IMR-90 (cell line): ENCODE measurements around the gene BRIP1. TPM values are rescaled to one million over a fixed set of nuclear protein-coding genes. Genes with fewer than 3 reads are reported as not detected.

Experiments
- ATAC-seq: fragments of 200-7000 bp; cut with Tn5 transposase; 2 replicates; pipeline ENCODE4 v1.9.1; 2020; ENCODE audit warnings: low read depth, mild to moderate bottlenecking, moderate library complexity
- BruUV-seq: library from RNA; stranded (reverse); fragments of 400-500 nt; replicated peaks from 2 replicates; lab custom pipeline; 2021; lab: Mats Ljungman, UMichigan
- CTCF ChIA-PET: fragments of 300-600 bp; formaldehyde crosslinking; extraction: SDS; loops from one replicate; lab custom pipeline; 2021; ENCODE audit warnings: antibody characterized with exemption; lab: Yijun Ruan, JAX
- POLR2A ChIA-PET: fragments of 300-600 bp; sonication (Branson Sonifier 250); formaldehyde crosslinking; loops from one replicate; lab custom pipeline; 2022; ENCODE audit warnings: antibody characterized with exemption; ENCODE audit not compliant: unreplicated experiment; lab: Charles Lee
- DNase-seq: peaks from one replicate; pipeline ENCODE4 v3.0.0; 2013
- H2AFZ ChIP-seq: replicated peaks from 2 replicates; pipeline ENCODE3; 2013; ENCODE audit warnings: low read length, mild to moderate bottlenecking; ENCODE audit not compliant: poor library complexity
- H2AK5ac ChIP-seq: 2 replicates; pipeline ENCODE4 v1.6.1; 2013; ENCODE audit warnings: low read depth, low read length, inconsistent platforms
- H2AK9ac ChIP-seq: replicated peaks from 2 replicates; pipeline ENCODE3; 2013; ENCODE audit warnings: mild to moderate bottlenecking, low read depth, low read length, moderate library complexity; ENCODE audit not compliant: poor library complexity
- H2BK120ac ChIP-seq: 2 replicates; pipeline ENCODE4 v1.6.1; 2013; ENCODE audit warnings: low read depth, low read length, inconsistent platforms
- H2BK15ac ChIP-seq: 3 replicates; pipeline ENCODE4 v1.6.1; 2013; ENCODE audit warnings: low read depth, low read length, inconsistent platforms
- H2BK20ac ChIP-seq: 2 replicates; pipeline ENCODE4 v1.6.1; 2013; ENCODE audit warnings: low read depth, mild to moderate bottlenecking, inconsistent platforms, low read length, moderate library complexity
- H2BK5ac ChIP-seq: 2 replicates; pipeline ENCODE4 v1.6.1; 2013; ENCODE audit warnings: mild to moderate bottlenecking, low read depth, low read length, inconsistent platforms; ENCODE audit not compliant: poor library complexity, severe bottlenecking
- H3K14ac ChIP-seq: replicated peaks from 2 replicates; pipeline ENCODE4 v1.6.1; 2013; ENCODE audit warnings: low read depth, low read length, inconsistent platforms
- H3K18ac ChIP-seq: 2 replicates; pipeline ENCODE4 v1.6.1; 2013; ENCODE audit warnings: low read depth, low read length, control low read depth
- H3K23ac ChIP-seq: 2 replicates; pipeline ENCODE4 v1.6.1; 2013; ENCODE audit warnings: low read depth, low read length, inconsistent platforms
- H3K27ac ChIP-seq: 2 replicates; pipeline ENCODE4 v1.5.1; 2013; ENCODE audit warnings: mild to moderate bottlenecking, control low read depth, low read length; ENCODE audit not compliant: insufficient read depth
- H3K27me3 ChIP-seq: 2 replicates; pipeline ENCODE4 v1.6.1; 2013; ENCODE audit warnings: low read length; ENCODE audit not compliant: control insufficient read depth, insufficient read depth
- H3K36me3 ChIP-seq: 2 replicates; pipeline ENCODE4 v1.6.1; 2013; ENCODE audit warnings: low read length, mixed read lengths; ENCODE audit not compliant: control insufficient read depth, insufficient read depth
- H3K4ac ChIP-seq: 2 replicates; pipeline ENCODE4 v1.6.1; 2013; ENCODE audit warnings: low read depth, low read length, inconsistent platforms
- H3K4me1 ChIP-seq: 2 replicates; pipeline ENCODE4 v1.6.1; 2013; ENCODE audit warnings: low read length, mixed read lengths; ENCODE audit not compliant: control insufficient read depth, insufficient read depth
- H3K4me2 ChIP-seq: 2 replicates; pipeline ENCODE4 v1.6.1; 2013; ENCODE audit warnings: low read depth, mild to moderate bottlenecking, control low read depth, low read length, moderate library complexity
- H3K4me3 ChIP-seq: 2 replicates; pipeline ENCODE4 v1.5.1; 2013; ENCODE audit warnings: low read depth, mild to moderate bottlenecking, control low read depth, low read length, moderate library complexity; ENCODE audit not compliant: insufficient read depth
- H3K56ac ChIP-seq: 2 replicates; pipeline ENCODE4 v1.6.1; 2013; ENCODE audit warnings: low read length, inconsistent platforms; ENCODE audit not compliant: insufficient read depth; ENCODE audit errors: extremely low read depth
- H3K79me1 ChIP-seq, 2 experiments: 2 replicates each; pipeline ENCODE4 v1.6.1; 2013; ENCODE audit warnings: low read length in 2 of 2, inconsistent platforms in 1 of 2, low read depth in 1 of 2
- H3K9ac ChIP-seq: 2 replicates; pipeline ENCODE4 v1.6.1; 2013; ENCODE audit warnings: low read depth, low read length, control low read depth
- H3K9me1 ChIP-seq: 2 replicates; pipeline ENCODE4 v1.6.1; 2013; ENCODE audit warnings: low read length, inconsistent platforms; ENCODE audit not compliant: insufficient read depth
- H3K9me3 ChIP-seq: 2 replicates; pipeline ENCODE4 v1.6.1; 2013; ENCODE audit warnings: low read length; ENCODE audit not compliant: control insufficient read depth, insufficient read depth
- H4K20me1 ChIP-seq: 2 replicates; pipeline ENCODE4 v1.6.1; 2013; ENCODE audit warnings: low read length, inconsistent platforms; ENCODE audit not compliant: insufficient read depth
- H4K5ac ChIP-seq: 2 replicates; pipeline ENCODE4 v1.6.1; 2013; ENCODE audit warnings: mild to moderate bottlenecking, low read depth, low read length, control low read depth
- H4K8ac ChIP-seq, 2 experiments: 2 replicates each; pipeline ENCODE4 v1.6.1; 2013; ENCODE audit warnings: low read depth in 2 of 2, low read length in 2 of 2, control low read depth in 1 of 2, inconsistent platforms in 1 of 2
- H4K91ac ChIP-seq: 2 replicates; pipeline ENCODE4 v1.6.1; 2013; ENCODE audit warnings: low read depth, low read length, inconsistent platforms; ENCODE audit not compliant: insufficient read depth
- BHLHE40 ChIP-seq: fragments of 150-350 bp; IDR thresholded peaks from 2 replicates; pipeline ENCODE4 v1.6.1; 2016; ENCODE audit warnings: mild to moderate bottlenecking, low read depth, low read length
- CEBPB ChIP-seq: IDR thresholded peaks from 2 replicates; pipeline ENCODE4 v1.6.1; 2012; ENCODE audit warnings: low read depth, low read length, improper control_type of control experiment
- CHD1 ChIP-seq: IDR thresholded peaks from 2 replicates; pipeline ENCODE4 v1.6.1; 2012; ENCODE audit warnings: low read depth, low read length, improper control_type of control experiment
- CTCF ChIP-seq: conservative IDR thresholded peaks from 2 replicates; pipeline ENCODE4 v1.5.1; 2012; ENCODE audit warnings: mild to moderate bottlenecking, low read depth, low read length, improper control_type of control experiment
- ELK1 ChIP-seq: fragments of 150-350 bp; IDR thresholded peaks from 2 replicates; pipeline ENCODE4 v1.6.1; 2016; ENCODE audit warnings: low read depth, mild to moderate bottlenecking, low read length, moderate library complexity, borderline replicate concordance
- FOS ChIP-seq: fragments of 150-350 bp; IDR thresholded peaks from 2 replicates; pipeline ENCODE4 v1.6.1; 2016; ENCODE audit warnings: low read depth, low read length
- MAFK ChIP-seq: IDR thresholded peaks from 2 replicates; pipeline ENCODE4 v1.6.1; 2012; ENCODE audit warnings: low read depth, low read length, improper control_type of control experiment
- MAZ ChIP-seq: IDR thresholded peaks from 2 replicates; pipeline ENCODE4 v1.6.1; 2012; ENCODE audit warnings: low read depth, mild to moderate bottlenecking, low read length, improper control_type of control experiment, moderate library complexity, borderline replicate concordance
- MXI1 ChIP-seq: IDR thresholded peaks from 2 replicates; pipeline ENCODE4 v1.6.1; 2012; ENCODE audit warnings: low read depth, mild to moderate bottlenecking, low read length, moderate library complexity, borderline replicate concordance
- NFE2L2 ChIP-seq: fragments of 150-350 bp; IDR thresholded peaks from 2 replicates; pipeline ENCODE4 v1.6.1; 2016; ENCODE audit warnings: low read depth, mild to moderate bottlenecking, low read length
- POLR2A ChIP-seq: IDR thresholded peaks from 2 replicates; pipeline ENCODE4 v1.6.1; 2012; ENCODE audit warnings: mild to moderate bottlenecking, low read depth, low read length
- RAD21 ChIP-seq: IDR thresholded peaks from 2 replicates; pipeline ENCODE4 v1.6.1; 2012; ENCODE audit warnings: low read length, improper control_type of control experiment
- RCOR1 ChIP-seq: IDR thresholded peaks from 2 replicates; pipeline ENCODE4 v1.6.1; 2012; ENCODE audit warnings: mild to moderate bottlenecking, low read length, improper control_type of control experiment; ENCODE audit not compliant: insufficient replicate concordance
- RFX5 ChIP-seq: IDR thresholded peaks from 2 replicates; pipeline ENCODE4 v1.8.0; 2012; ENCODE audit warnings: low read depth, mild to moderate bottlenecking, low read length, moderate library complexity
- SMC3 ChIP-seq: fragments of 150-350 bp; IDR thresholded peaks from 2 replicates; pipeline ENCODE4 v1.6.1; 2016; ENCODE audit warnings: low read depth, mild to moderate bottlenecking, antibody characterized with exemption, low read length, moderate library complexity
- USF2 ChIP-seq: fragments of 150-350 bp; IDR thresholded peaks from 2 replicates; pipeline ENCODE4 v1.6.1; 2017; ENCODE audit warnings: mild to moderate bottlenecking, antibody characterized with exemption, low read length, low read depth
- WGBS, 2 experiments: methylation state at CpG; one replicate each; pipeline versions ENCODE4 v1.1.5 to v1.1.7; 2013; ENCODE audit warnings: missing lambda C conversion rate in 2 of 2; ENCODE audit not compliant: insufficient read length in 1 of 2; ENCODE audit errors: extremely low coverage in 2 of 2; 5-methylcytosine and 5-hydroxymethylcytosine counted together
- dilution Hi-C: fragments of 300-500 bp; cut with HindIII; formaldehyde crosslinking; loops from one replicate; pipeline ENCODE4 v1.14.3; 2018; ENCODE audit warnings: low sequenced_read_pairs; ENCODE audit not compliant: unreplicated experiment
- in situ Hi-C: fragments of 300-500 bp; cut with MboI; formaldehyde crosslinking; loops from 3 replicates; pipeline ENCODE4 v1.14.3; 2019; ENCODE audit warnings: low sequenced_read_pairs, inconsistent platforms, mixed read lengths
- intact Hi-C: fragments of 100-400 bp; cut with micrococcal nuclease; formaldehyde crosslinking; loops from 2 replicates; pipeline ENCODE4 v1.10.0; 2022
- polyA plus RNA-seq, 3 experiments: library from polyadenylated mRNA; depleted of rRNA; stranded (reverse); fragments of >200 nt; gene quantifications; 2 replicates each; pipeline ENCODE4 v1.2.3, GENCODE V29; 2012; ENCODE audit warnings: low replicate concordance in 1 of 3
- total RNA-seq: library from RNA; depleted of rRNA; stranded (reverse); fragments of >200 nt; gene quantifications from 2 replicates; pipeline ENCODE4 v1.2.3, GENCODE V29; 2012

BRIP1 gene
- total and polyA plus RNA-seq, 2 of the 4 experiments (the other 2 are of a cell fraction) = 6.1 to 19.7 TPM

GRCh38 chr17:61793565-61793964 lies 69.8 kb downstream of the BRIP1 start:
- no TSS peak for BruUV-seq
- Histone ChIP-seq H3K4me2 (no peak overlapping the region), H3K79me1 (peaks cover 3% of the 10 kb centered on the region in 2 experiments; a peak in 2 of 4 replicates), H3K36me3 (peaks cover 1% of the 10 kb centered on the region; the same call in 1 of the 2 replicates), H3K56ac (no peak overlapping the region), H3K4me1 (no peaks in the 10 kb centered on the region), H3K27ac (no peak overlapping the region), H3K4me3 (no peak overlapping the region), H3K27me3 (no peaks in the 10 kb centered on the region), H4K20me1 (no peaks in the 10 kb centered on the region), H3K9ac (no peak overlapping the region), H2AK5ac (no peak overlapping the region), H2AK9ac (no peak overlapping the region), H4K8ac (no peak overlapping the region), H3K14ac (no peak overlapping the region), H2BK15ac (no peak overlapping the region), H2AFZ (no peak overlapping the region), H3K9me1 (no peaks in the 10 kb centered on the region), H3K18ac (no peak overlapping the region), H3K23ac (no peak overlapping the region), H4K91ac (no peak overlapping the region), H3K9me3 (no peaks in the 10 kb centered on the region), H4K5ac (no peak overlapping the region), H2BK120ac (no peak overlapping the region), H2BK20ac (no peak overlapping the region), H3K4ac (no peak overlapping the region), H2BK5ac (no peak overlapping the region)
- in situ Hi-C loops (no loop called here), intact Hi-C loops (no loop called here), dilution Hi-C loops (no loop called here)
- ATAC-seq (no peak), DNase-seq (no peak)
- TF ChIP-seq CTCF (no peak), NFE2L2 (no peak), RAD21 (no peak), MAZ (no peak), USF2 (no peak), RCOR1 (no peak), FOS (no peak), CHD1 (no peak), SMC3 (no peak), MXI1 (no peak), MAFK (no peak), CEBPB (no peak), RFX5 (no peak), POLR2A (no peak), ELK1 (no peak), BHLHE40 (no peak)
- ChIA-PET CTCF (no interaction called here), POLR2A (no interaction called here)
- WGBS, 2 experiments = no CpG with 5 or more reads among the region's 3 CpGs
